HCT116 (cell line): Measurements from ENCODE around the gene SBF1. TPM values are rescaled to one million over a fixed set of nuclear protein-coding genes. Genes with fewer than 3 reads are reported as not detected.

Experiments
- ATAC-seq: fragments of 200-7000 bp; cut with Tn5 transposase; 2 replicates; pipeline ENCODE4 v1.9.1; 2020; ENCODE audit warnings: mild to moderate bottlenecking, moderate library complexity
- Bru-seq: library from RNA; stranded (reverse); fragments of 400-500 nt; gene quantifications from one replicate; lab custom pipeline; 2021; lab: Mats Ljungman, UMichigan
- BruChase-seq, 2 experiments: library from RNA; stranded (reverse); fragments of 400-500 nt; gene quantifications; one replicate each; lab custom pipeline; 2021; lab: Mats Ljungman, UMichigan
- BruUV-seq: library from RNA; stranded (reverse); fragments of 400-500 nt; replicated peaks from 2 replicates; lab custom pipeline; 2021; lab: Mats Ljungman, UMichigan
- CTCF ChIA-PET: fragments of 300-600 bp; sonication (Branson Sonifier 250); formaldehyde crosslinking; loops from one replicate; lab custom pipeline; 2021; ENCODE audit warnings: antibody characterized with exemption; lab: Charles Lee
- POLR2A ChIA-PET: fragments of 300-600, 350-600 bp; sonication (Branson Sonifier 250); formaldehyde crosslinking; loops from one replicate; lab custom pipeline; 2021; ENCODE audit warnings: antibody characterized with exemption; lab: Charles Lee
- RAD21 ChIA-PET, 2 experiments: fragments of 300-600 bp; sonication (Branson Sonifier 250); formaldehyde crosslinking; loops; one replicate each; lab custom pipeline; 2023; ENCODE audit warnings: low total read pairs in 2 of 2; ENCODE audit not compliant: uncharacterized antibody in 2 of 2, unreplicated experiment in 2 of 2, low non-redundant PET in 1 of 2; lab: Charles Lee
- DNase-seq: peaks from one replicate; pipeline ENCODE4 v3.0.0-alpha.2; 2010; ENCODE audit warnings: low read depth, low spot score
- H2AFZ ChIP-seq: fragments of 200-600 bp; shearing (Covaris generic), sonication (generic); 2 replicates; pipeline ENCODE4 v1.6.1; 2017; ENCODE audit warnings: low read depth, mixed run types, mixed read lengths, antibody characterized with exemption, low read length; ENCODE audit not compliant: poor library complexity, severe bottlenecking
- H3K27ac ChIP-seq: 2 replicates; pipeline ENCODE4 v1.5.1; 2012; ENCODE audit warnings: low read depth, low read length
- H3K27me3 ChIP-seq: fragments of 200-600 bp; sonication (generic); 2 replicates; pipeline ENCODE4 v1.6.1; 2016; ENCODE audit warnings: mixed run types, low read length, mixed read lengths; ENCODE audit not compliant: insufficient read depth
- H3K36me3 ChIP-seq, 2 experiments: fragments of 200-500 bp in 1 of 2; fragments of 200-600 bp in 1 of 2; sonication (Bioruptor generic) in 1 of 2; sonication (generic) in 1 of 2; 2 replicates each; pipeline versions ENCODE4 v1.5.1 to v1.6.1; 2014 to 2016; ENCODE audit warnings: low read length in 2 of 2, inconsistent platforms in 1 of 2, mixed read lengths in 1 of 2, mixed run types in 1 of 2; ENCODE audit not compliant: insufficient read depth in 2 of 2, control insufficient read depth in 1 of 2
- H3K4me1 ChIP-seq, 2 experiments: fragments of 200-600 bp in 1 of 2; sonication (generic) in 1 of 2; 2 replicates each; pipeline versions ENCODE4 v1.5.1 to v1.6.1; 2012 to 2017; ENCODE audit warnings: low read length in 2 of 2, inconsistent platforms in 1 of 2, mild to moderate bottlenecking in 1 of 2, mixed read lengths in 1 of 2, mixed run types in 1 of 2, moderate library complexity in 1 of 2; ENCODE audit not compliant: insufficient read depth in 2 of 2, control insufficient read depth in 1 of 2
- H3K4me2 ChIP-seq: fragments of 200-600 bp; sonication (generic); 2 replicates; pipeline ENCODE4 v1.6.1; 2017; ENCODE audit warnings: mixed run types, low read length, mixed read lengths
- H3K4me3 ChIP-seq, 2 experiments: fragments of 200-600 bp in 1 of 2; sonication (generic) in 1 of 2; replicated peaks in 1 of 2; 2 replicates each; pipeline ENCODE4 v1.5.1; 2011 to 2016; ENCODE audit warnings: low read length in 2 of 2, control low read depth in 1 of 2, low read depth in 1 of 2, mild to moderate bottlenecking in 1 of 2, mixed read lengths in 1 of 2, mixed run types in 1 of 2
- H3K79me2 ChIP-seq: fragments of 200-600 bp; sonication (generic); 2 replicates; pipeline ENCODE4 v1.6.1; 2017; ENCODE audit warnings: mild to moderate bottlenecking, mixed run types, low read length, moderate library complexity, mixed read lengths; ENCODE audit not compliant: insufficient read depth
- H3K9ac ChIP-seq: fragments of 200-600 bp; sonication (generic); 2 replicates; pipeline ENCODE4 v1.6.1; 2016; ENCODE audit warnings: low read length, mixed read lengths
- H3K9me2 ChIP-seq: fragments of 200-600 bp; sonication (generic), shearing (Covaris generic); 2 replicates; pipeline ENCODE4 v1.6.1; 2017; ENCODE audit warnings: mixed run types, mild to moderate bottlenecking, moderate library complexity; ENCODE audit not compliant: insufficient read depth
- H3K9me3 ChIP-seq, 2 experiments: fragments of 200-500 bp in 1 of 2; fragments of 200-600 bp in 1 of 2; sonication (Bioruptor generic) in 1 of 2; sonication (generic) in 1 of 2; 2 replicates each; pipeline ENCODE4 v1.6.1; 2014 to 2017; ENCODE audit warnings: low read length in 2 of 2, mixed read lengths in 2 of 2, inconsistent platforms in 1 of 2, low read depth in 1 of 2, mild to moderate bottlenecking in 1 of 2, mixed run types in 1 of 2, moderate library complexity in 1 of 2; ENCODE audit not compliant: control insufficient read depth in 1 of 2, insufficient read depth in 1 of 2
- H4K20me1 ChIP-seq: fragments of 200-600 bp; sonication (generic), shearing (Covaris generic); 2 replicates; pipeline ENCODE4 v1.6.1; 2017; ENCODE audit warnings: mixed run types, mild to moderate bottlenecking, moderate library complexity; ENCODE audit not compliant: insufficient read depth
- CBX3 ChIP-seq: IDR thresholded peaks from 2 replicates; pipeline ENCODE4 v1.6.1; 2012; ENCODE audit warnings: low read depth
- CEBPB ChIP-seq: IDR thresholded peaks from 2 replicates; pipeline ENCODE4 v1.6.1; 2012; ENCODE audit warnings: low read depth
- EGR1 ChIP-seq: IDR thresholded peaks from 2 replicates; pipeline ENCODE4 v1.6.1; 2012; ENCODE audit warnings: low read depth
- ELF1 ChIP-seq: IDR thresholded peaks from 2 replicates; pipeline ENCODE4 v1.6.1; 2012; ENCODE audit warnings: low read depth, borderline replicate concordance
- EZH2 ChIP-seq: fragments of 200-600 bp; sonication (generic); IDR thresholded peaks from 2 replicates; pipeline ENCODE4 v1.6.1; 2017; ENCODE audit warnings: antibody characterized with exemption, mixed run types
- EZH2phosphoT487 ChIP-seq: fragments of 200-600 bp; IDR thresholded peaks from 2 replicates; pipeline ENCODE4 v1.6.1; 2018; ENCODE audit warnings: antibody characterized with exemption, borderline replicate concordance
- FOSL1 ChIP-seq: IDR thresholded peaks from 2 replicates; pipeline ENCODE4 v1.6.1; 2012; ENCODE audit warnings: low read depth
- JUND ChIP-seq: IDR thresholded peaks from 2 replicates; pipeline ENCODE4 v1.6.1; 2012
- POLR2A ChIP-seq: IDR thresholded peaks from 2 replicates; pipeline ENCODE4 v1.7.0; 2011; ENCODE audit warnings: borderline replicate concordance; ENCODE audit not compliant: insufficient read depth, insufficient read length; ENCODE audit errors: extremely low read depth
- RAD21 ChIP-seq: IDR thresholded peaks from 2 replicates; pipeline ENCODE4 v1.6.1; 2012; ENCODE audit warnings: low read depth, mild to moderate bottlenecking
- SIN3A ChIP-seq: IDR thresholded peaks from 2 replicates; pipeline ENCODE4 v1.6.1; 2012; ENCODE audit warnings: low read depth
- SRF ChIP-seq: IDR thresholded peaks from 2 replicates; pipeline ENCODE4 v1.6.1; 2012; ENCODE audit warnings: low read depth
- TCF7L2 ChIP-seq: IDR thresholded peaks from 2 replicates; pipeline ENCODE4 v1.7.0; 2011; ENCODE audit warnings: borderline replicate concordance, inconsistent platforms; ENCODE audit not compliant: insufficient read depth, insufficient read length; ENCODE audit errors: extremely low read depth
- YY1 ChIP-seq: IDR thresholded peaks from 2 replicates; pipeline ENCODE4 v1.6.1; 2011; ENCODE audit warnings: low read length, low read depth, moderate library complexity, mild to moderate bottlenecking; ENCODE audit not compliant: insufficient replicate concordance; ENCODE audit errors: extremely low read depth
- ZFX ChIP-seq: fragments of 450-650 bp; IDR thresholded peaks from 2 replicates; pipeline ENCODE4 v1.6.1; 2017
- ZNF274 ChIP-seq: fragments of 200-500 bp; sonication (Bioruptor generic); IDR thresholded peaks from 2 replicates; pipeline ENCODE4 v1.6.1; 2014; ENCODE audit warnings: mild to moderate bottlenecking, low read depth, low read length, inconsistent platforms
- intact Hi-C: fragments of 100-400 bp; cut with micrococcal nuclease; formaldehyde crosslinking; loops from 2 replicates; pipeline ENCODE4 v1.10.0; 2022
- long read RNA-seq: library from polyadenylated mRNA; unstranded; transcript quantifications from one replicate; pipeline ENCODE4 v2.0.0, GENCODE V29; 2021; ENCODE audit not compliant: unreplicated experiment
- polyA plus RNA-seq: library from polyadenylated mRNA; unstranded; fragments of >200 nt; gene quantifications from 2 replicates; pipeline ENCODE4 v1.2.1, GENCODE V29; 2012; ENCODE audit warnings: missing spikeins
- total RNA-seq: library from RNA; stranded (reverse); gene quantifications from one replicate; pipeline ENCODE4 v1.2.1, GENCODE V29; 2021; ENCODE audit not compliant: unreplicated experiment
- TF ChIP-seq, protein P1 (sequence below): IDR thresholded peaks from 2 replicates; pipeline ENCODE4 v1.6.1; 2012
- TF ChIP-seq, protein P2 (sequence below): IDR thresholded peaks from 2 replicates; pipeline ENCODE4 v1.6.1; 2011; ENCODE audit warnings: mild to moderate bottlenecking, low read length, moderate library complexity; ENCODE audit not compliant: insufficient replicate concordance; ENCODE audit errors: extremely low read depth
- TF ChIP-seq, protein P3 (sequence below): IDR thresholded peaks from 2 replicates; pipeline ENCODE4 v1.6.1; 2012; ENCODE audit warnings: low read depth
- TF ChIP-seq, protein P4 (sequence below): IDR thresholded peaks from 2 replicates; pipeline ENCODE4 v1.6.1; 2012

Gene SBF1
- total RNA-seq: 91.1 TPM
- 42.3 and 66.1 TPM in 2 replicates for polyA plus RNA-seq
- percentile 55 among the genes with signal in this experiment for Bru-seq, nascent RNA
- BruChase-seq, experiment 1, labeled RNA remaining after a 6-hour chase: percentile 85 among the genes with signal in this experiment
- BruChase-seq, experiment 2, labeled RNA remaining after a 2-hour chase: percentile 75 among the genes with signal in this experiment
- long read RNA-seq, full-length matches to known transcripts: 11 of 99 reads
- long read RNA-seq, partial matches to known transcripts: 55 of 99 reads
- long read RNA-seq, other reads (novel, unspliced or antisense): 33 of 99 reads

DNA sequence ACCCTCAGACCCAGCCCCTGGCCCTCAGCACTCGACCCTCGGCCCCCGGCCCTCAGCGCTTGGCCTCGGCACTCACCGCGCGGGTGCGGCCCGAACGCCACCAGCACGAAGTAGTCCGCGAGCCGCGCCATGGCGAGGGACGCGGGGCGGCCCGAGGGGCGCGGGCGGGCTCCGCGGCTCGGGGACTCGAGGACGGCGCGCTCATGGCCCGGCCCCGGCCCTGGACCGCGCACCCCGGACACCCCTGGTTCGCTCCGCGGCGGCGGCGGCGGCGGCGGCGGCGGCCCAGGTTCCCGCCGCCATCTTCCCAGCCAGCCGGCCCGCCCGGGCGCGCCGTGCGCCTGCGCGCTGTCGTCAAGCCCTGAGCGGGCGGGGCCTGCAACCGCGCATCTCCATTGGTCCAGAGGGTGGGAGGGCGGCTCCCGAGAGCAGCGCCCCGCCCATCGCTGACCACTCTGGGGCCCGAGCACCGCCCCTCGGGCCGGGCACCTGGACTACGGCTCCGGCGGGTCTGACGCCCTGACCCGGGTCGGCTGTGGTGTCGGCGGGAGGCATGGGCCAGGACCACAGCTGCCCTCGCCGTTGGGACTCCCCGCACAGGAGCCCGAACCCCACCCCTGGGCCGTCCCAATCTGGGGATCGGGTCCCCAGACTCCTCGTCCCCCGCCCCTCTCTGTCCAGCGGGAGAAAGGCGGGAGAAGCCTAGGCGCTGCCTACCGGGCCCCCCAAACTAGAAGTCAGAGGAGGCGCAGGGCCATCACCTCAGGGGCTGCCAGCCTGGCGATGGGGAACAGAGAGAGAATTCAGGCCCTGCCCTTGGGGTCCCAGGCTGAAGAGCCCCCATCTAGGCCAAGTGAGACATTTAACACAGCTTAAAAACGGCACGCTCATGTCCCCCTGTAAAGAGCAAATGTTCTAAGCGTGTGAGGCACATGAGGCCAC, at the start of gene SBF1:
TSS of gene SBF1 (minus strand) at position 326 of the 942 bp plus-strand sequence. CDS start at position 131, 195 bp downstream.
- peak; percentile 78 for DNase-seq
- no peaks in the 10 kb centered on the region for H3K36me3 ChIP-seq
- ChIA-PET RAD21 (no interaction called here), CTCF (no interaction called here), POLR2A (no interaction called here)
- ATAC-seq: peak; percentile 94
- peak within 1 kb of the TSS; percentile 70 to 87 for H3K4me3 ChIP-seq
- peak within 1 kb of the TSS; percentile 74 for H3K9ac ChIP-seq
- no peaks in the 10 kb centered on the region for H3K9me3 ChIP-seq
- H3K79me2 ChIP-seq: peaks cover 47% of the 10 kb centered on the region
- H3K27ac ChIP-seq: peak within 1 kb of the TSS; percentile 69
- peaks cover 26 to 46% of the 10 kb centered on the region in 2 experiments for H3K4me1 ChIP-seq
- H3K27me3 ChIP-seq: no peaks in the 10 kb centered on the region
- H3K9me2 ChIP-seq: no peaks in the 10 kb centered on the region
- H4K20me1 ChIP-seq: peaks cover 6% of the 10 kb centered on the region; the same call in 1 of the 2 replicates
- peak within 1 kb of the TSS; percentile 96 for H3K4me2 ChIP-seq
- no peak within 1 kb of the TSS for H2AFZ ChIP-seq
- intact Hi-C loops: no loop called here
- BruUV-seq: TSS peak; percentile 95
- TF ChIP-seq CBX3: no peak
- no peak for TF ChIP-seq CEBPB
- no peak for TF ChIP-seq SRF
- TF ChIP-seq, protein P1, sequence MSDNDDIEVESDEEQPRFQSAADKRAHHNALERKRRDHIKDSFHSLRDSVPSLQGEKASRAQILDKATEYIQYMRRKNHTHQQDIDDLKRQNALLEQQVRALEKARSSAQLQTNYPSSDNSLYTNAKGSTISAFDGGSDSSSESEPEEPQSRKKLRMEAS: no peak
- TF ChIP-seq YY1: peak; percentile 87
- no peak for TF ChIP-seq ELF1
- TF ChIP-seq JUND: no peak
- peak; percentile 80; the same call in 1 of the 2 replicates for TF ChIP-seq ZFX
- TF ChIP-seq, protein P2, sequence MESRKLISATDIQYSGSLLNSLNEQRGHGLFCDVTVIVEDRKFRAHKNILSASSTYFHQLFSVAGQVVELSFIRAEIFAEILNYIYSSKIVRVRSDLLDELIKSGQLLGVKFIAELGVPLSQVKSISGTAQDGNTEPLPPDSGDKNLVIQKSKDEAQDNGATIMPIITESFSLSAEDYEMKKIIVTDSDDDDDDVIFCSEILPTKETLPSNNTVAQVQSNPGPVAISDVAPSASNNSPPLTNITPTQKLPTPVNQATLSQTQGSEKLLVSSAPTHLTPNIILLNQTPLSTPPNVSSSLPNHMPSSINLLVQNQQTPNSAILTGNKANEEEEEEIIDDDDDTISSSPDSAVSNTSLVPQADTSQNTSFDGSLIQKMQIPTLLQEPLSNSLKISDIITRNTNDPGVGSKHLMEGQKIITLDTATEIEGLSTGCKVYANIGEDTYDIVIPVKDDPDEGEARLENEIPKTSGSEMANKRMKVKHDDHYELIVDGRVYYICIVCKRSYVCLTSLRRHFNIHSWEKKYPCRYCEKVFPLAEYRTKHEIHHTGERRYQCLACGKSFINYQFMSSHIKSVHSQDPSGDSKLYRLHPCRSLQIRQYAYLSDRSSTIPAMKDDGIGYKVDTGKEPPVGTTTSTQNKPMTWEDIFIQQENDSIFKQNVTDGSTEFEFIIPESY: no peak
- TF ChIP-seq TCF7L2: no peak
- no peak for TF ChIP-seq EZH2phosphoT487
- TF ChIP-seq, protein P3, sequence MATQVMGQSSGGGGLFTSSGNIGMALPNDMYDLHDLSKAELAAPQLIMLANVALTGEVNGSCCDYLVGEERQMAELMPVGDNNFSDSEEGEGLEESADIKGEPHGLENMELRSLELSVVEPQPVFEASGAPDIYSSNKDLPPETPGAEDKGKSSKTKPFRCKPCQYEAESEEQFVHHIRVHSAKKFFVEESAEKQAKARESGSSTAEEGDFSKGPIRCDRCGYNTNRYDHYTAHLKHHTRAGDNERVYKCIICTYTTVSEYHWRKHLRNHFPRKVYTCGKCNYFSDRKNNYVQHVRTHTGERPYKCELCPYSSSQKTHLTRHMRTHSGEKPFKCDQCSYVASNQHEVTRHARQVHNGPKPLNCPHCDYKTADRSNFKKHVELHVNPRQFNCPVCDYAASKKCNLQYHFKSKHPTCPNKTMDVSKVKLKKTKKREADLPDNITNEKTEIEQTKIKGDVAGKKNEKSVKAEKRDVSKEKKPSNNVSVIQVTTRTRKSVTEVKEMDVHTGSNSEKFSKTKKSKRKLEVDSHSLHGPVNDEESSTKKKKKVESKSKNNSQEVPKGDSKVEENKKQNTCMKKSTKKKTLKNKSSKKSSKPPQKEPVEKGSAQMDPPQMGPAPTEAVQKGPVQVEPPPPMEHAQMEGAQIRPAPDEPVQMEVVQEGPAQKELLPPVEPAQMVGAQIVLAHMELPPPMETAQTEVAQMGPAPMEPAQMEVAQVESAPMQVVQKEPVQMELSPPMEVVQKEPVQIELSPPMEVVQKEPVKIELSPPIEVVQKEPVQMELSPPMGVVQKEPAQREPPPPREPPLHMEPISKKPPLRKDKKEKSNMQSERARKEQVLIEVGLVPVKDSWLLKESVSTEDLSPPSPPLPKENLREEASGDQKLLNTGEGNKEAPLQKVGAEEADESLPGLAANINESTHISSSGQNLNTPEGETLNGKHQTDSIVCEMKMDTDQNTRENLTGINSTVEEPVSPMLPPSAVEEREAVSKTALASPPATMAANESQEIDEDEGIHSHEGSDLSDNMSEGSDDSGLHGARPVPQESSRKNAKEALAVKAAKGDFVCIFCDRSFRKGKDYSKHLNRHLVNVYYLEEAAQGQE: no peak
- TF ChIP-seq EZH2: no peak
- TF ChIP-seq EGR1: no peak
- TF ChIP-seq, protein P4, sequence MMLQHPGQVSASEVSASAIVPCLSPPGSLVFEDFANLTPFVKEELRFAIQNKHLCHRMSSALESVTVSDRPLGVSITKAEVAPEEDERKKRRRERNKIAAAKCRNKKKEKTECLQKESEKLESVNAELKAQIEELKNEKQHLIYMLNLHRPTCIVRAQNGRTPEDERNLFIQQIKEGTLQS: no peak
- no peak for TF ChIP-seq SIN3A
- no peak for TF ChIP-seq ZNF274
- TF ChIP-seq RAD21: no peak
- TF ChIP-seq FOSL1: no peak
- peak; percentile 67 for TF ChIP-seq POLR2A
